SK-N-SH treated with all-trans-retinoic acid at 6 μM for 48 hours (cell line): Measurements from ENCODE around the gene PAMR1.
A peak's percentile ranks its signal among the peaks of the same experiment; 100 is the strongest.

ENCODE experiments used
- ATAC-seq: fragments of 200-7000 bp; cut with Tn5 transposase; 3 replicates; pipeline ENCODE4 v1.9.1; 2020; ENCODE audit warnings: mild to moderate bottlenecking, moderate library complexity
- ARNTL ChIP-seq: fragments of 450-650 bp; formaldehyde crosslinking; IDR thresholded peaks from 2 replicates; pipeline ENCODE4 v1.5.0; 2020; ENCODE audit warnings: low read depth, mild to moderate bottlenecking, moderate library complexity, borderline replicate concordance
- BACH2 ChIP-seq: fragments of 250-450 bp; sonication (Bioruptor Pico); IDR thresholded peaks from 2 replicates; pipeline ENCODE4 v1.9.0; 2021; ENCODE audit warnings: mild to moderate bottlenecking, borderline replicate concordance
- CREB5 ChIP-seq: fragments of 250-450 bp; sonication (Bioruptor Pico); IDR thresholded peaks from 2 replicates; pipeline ENCODE4 v1.5.1; 2020; ENCODE audit warnings: low read depth, mild to moderate bottlenecking, moderate library complexity
- CSRNP3 ChIP-seq: fragments of 250-450 bp; sonication (Bioruptor Pico); IDR thresholded peaks from 2 replicates; pipeline ENCODE4 v1.5.1; 2021; ENCODE audit warnings: mild to moderate bottlenecking, moderate library complexity
- ESRRG ChIP-seq: fragments of 250-450 bp; sonication (Bioruptor Pico); IDR thresholded peaks from 2 replicates; pipeline ENCODE4 v1.6.1; 2021; ENCODE audit warnings: mild to moderate bottlenecking
- ISL1 ChIP-seq: fragments of 250-450 bp; sonication (Bioruptor Pico); IDR thresholded peaks from 2 replicates; pipeline ENCODE4 v2.1.2; 2022; ENCODE audit warnings: mild to moderate bottlenecking, moderate library complexity
- OSR1 ChIP-seq: fragments of 250-450 bp; sonication (Bioruptor Pico); IDR thresholded peaks from 2 replicates; pipeline ENCODE4 v1.8.0; 2022; ENCODE audit warnings: moderate library complexity, mild to moderate bottlenecking, inconsistent platforms
- PPARA ChIP-seq: fragments of 250-450 bp; sonication (Bioruptor Pico); IDR thresholded peaks from 2 replicates; pipeline ENCODE4 v1.5.0; 2020; ENCODE audit warnings: mild to moderate bottlenecking, borderline replicate concordance
- RARB ChIP-seq: fragments of 250-450 bp; sonication (Bioruptor Pico); IDR thresholded peaks from 2 replicates; pipeline ENCODE4 v1.8.0; 2021; ENCODE audit warnings: mild to moderate bottlenecking, moderate library complexity
- SNAI2 ChIP-seq: fragments of 250-450 bp; sonication (Bioruptor Pico); IDR thresholded peaks from 2 replicates; pipeline ENCODE4 v1.5.0; 2020; ENCODE audit warnings: mild to moderate bottlenecking, moderate library complexity
- TOX ChIP-seq: fragments of 250-450 bp; sonication (Bioruptor Pico); IDR thresholded peaks from 2 replicates; pipeline ENCODE4 v1.8.0; 2021; ENCODE audit warnings: mild to moderate bottlenecking, moderate library complexity, borderline replicate concordance
- TSHZ2 ChIP-seq: fragments of 250-450 bp; sonication (Bioruptor Pico); IDR thresholded peaks from 2 replicates; pipeline ENCODE4 v1.5.0; 2020; ENCODE audit warnings: mild to moderate bottlenecking, moderate library complexity
- ZC3H10 ChIP-seq: fragments of 250-450 bp; sonication (Bioruptor Pico); IDR thresholded peaks from 2 replicates; pipeline ENCODE4 v1.5.1; 2021; ENCODE audit warnings: mild to moderate bottlenecking, moderate library complexity
- ZFP3 ChIP-seq: fragments of 250-450 bp; sonication (Bioruptor Pico); IDR thresholded peaks from 2 replicates; pipeline ENCODE4 v1.5.0; 2020; ENCODE audit warnings: mild to moderate bottlenecking, moderate library complexity
- ZFP30 ChIP-seq: fragments of 450-650 bp; formaldehyde crosslinking; IDR thresholded peaks from 2 replicates; pipeline ENCODE4 v1.5.0; 2022; ENCODE audit warnings: mild to moderate bottlenecking, moderate library complexity
- ZNF70 ChIP-seq: fragments of 450-650 bp; formaldehyde crosslinking; IDR thresholded peaks from 2 replicates; pipeline ENCODE4 v1.5.0; 2020; ENCODE audit warnings: mild to moderate bottlenecking, moderate library complexity
- ZNF8 ChIP-seq: fragments of 450-650 bp; formaldehyde crosslinking; IDR thresholded peaks from 2 replicates; pipeline ENCODE4 v1.5.0; 2020; ENCODE audit warnings: mild to moderate bottlenecking, moderate library complexity
- TF ChIP-seq, protein P1 (sequence below): fragments of 250-450 bp; sonication (Bioruptor Pico); IDR thresholded peaks from 2 replicates; pipeline ENCODE4 v1.8.0; 2020; ENCODE audit warnings: mild to moderate bottlenecking, moderate library complexity, borderline replicate concordance
- TF ChIP-seq, protein P2 (sequence below): fragments of 250-450 bp; sonication (Bioruptor Pico); IDR thresholded peaks from 2 replicates; pipeline ENCODE4 v1.8.0; 2021; ENCODE audit warnings: low read depth, mild to moderate bottlenecking, moderate library complexity, borderline replicate concordance

Gene PAMR1

GRCh38 chr11:35407041-35407440, 118.4 kb downstream of the PAMR1 start:
- no peak for ATAC-seq
- no peak for TF ChIP-seq TOX
- no peak for TF ChIP-seq TSHZ2 (CRISPR knock-in tag)
- TF ChIP-seq ESRRG (CRISPR knock-in tag) = no peak
- no peak for TF ChIP-seq OSR1
- no peak for TF ChIP-seq ISL1 (CRISPR knock-in tag)
- TF ChIP-seq, protein P1, sequence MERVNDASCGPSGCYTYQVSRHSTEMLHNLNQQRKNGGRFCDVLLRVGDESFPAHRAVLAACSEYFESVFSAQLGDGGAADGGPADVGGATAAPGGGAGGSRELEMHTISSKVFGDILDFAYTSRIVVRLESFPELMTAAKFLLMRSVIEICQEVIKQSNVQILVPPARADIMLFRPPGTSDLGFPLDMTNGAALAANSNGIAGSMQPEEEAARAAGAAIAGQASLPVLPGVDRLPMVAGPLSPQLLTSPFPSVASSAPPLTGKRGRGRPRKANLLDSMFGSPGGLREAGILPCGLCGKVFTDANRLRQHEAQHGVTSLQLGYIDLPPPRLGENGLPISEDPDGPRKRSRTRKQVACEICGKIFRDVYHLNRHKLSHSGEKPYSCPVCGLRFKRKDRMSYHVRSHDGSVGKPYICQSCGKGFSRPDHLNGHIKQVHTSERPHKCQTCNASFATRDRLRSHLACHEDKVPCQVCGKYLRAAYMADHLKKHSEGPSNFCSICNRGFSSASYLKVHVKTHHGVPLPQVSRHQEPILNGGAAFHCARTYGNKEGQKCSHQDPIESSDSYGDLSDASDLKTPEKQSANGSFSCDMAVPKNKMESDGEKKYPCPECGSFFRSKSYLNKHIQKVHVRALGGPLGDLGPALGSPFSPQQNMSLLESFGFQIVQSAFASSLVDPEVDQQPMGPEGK = no peak
- TF ChIP-seq ZC3H10 (CRISPR knock-in tag) = no peak
- TF ChIP-seq ZFP30 (CRISPR knock-in tag) = no peak
- TF ChIP-seq, all 23 proteins: peak for 0

DNA sequence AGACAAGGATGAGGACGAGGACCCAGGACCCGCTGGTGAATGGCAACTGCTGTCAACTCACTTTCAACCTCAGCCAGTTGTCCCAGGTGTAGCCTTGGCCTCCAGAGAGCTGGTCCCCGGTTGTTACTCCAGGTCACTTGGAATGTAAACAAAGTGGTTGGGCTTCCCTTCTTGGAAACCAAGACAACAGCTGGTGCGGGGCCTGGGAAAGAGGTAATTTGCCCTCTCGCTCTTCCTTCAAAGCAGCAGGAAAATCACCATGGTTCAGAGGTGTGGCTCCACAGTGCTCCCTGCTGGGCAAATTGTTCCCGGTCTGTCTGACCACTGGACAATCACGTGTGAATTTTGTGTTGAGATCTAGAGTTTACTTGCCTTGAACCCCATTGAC, 121.0 kb downstream of the PAMR1 start:
- TF ChIP-seq, protein P2, sequence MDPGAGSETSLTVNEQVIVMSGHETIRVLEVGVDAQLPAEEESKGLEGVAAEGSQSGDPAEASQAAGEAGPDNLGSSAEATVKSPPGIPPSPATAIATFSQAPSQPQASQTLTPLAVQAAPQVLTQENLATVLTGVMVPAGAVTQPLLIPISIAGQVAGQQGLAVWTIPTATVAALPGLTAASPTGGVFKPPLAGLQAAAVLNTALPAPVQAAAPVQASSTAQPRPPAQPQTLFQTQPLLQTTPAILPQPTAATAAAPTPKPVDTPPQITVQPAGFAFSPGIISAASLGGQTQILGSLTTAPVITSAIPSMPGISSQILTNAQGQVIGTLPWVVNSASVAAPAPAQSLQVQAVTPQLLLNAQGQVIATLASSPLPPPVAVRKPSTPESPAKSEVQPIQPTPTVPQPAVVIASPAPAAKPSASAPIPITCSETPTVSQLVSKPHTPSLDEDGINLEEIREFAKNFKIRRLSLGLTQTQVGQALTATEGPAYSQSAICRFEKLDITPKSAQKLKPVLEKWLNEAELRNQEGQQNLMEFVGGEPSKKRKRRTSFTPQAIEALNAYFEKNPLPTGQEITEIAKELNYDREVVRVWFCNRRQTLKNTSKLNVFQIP = no peak
- TF ChIP-seq SNAI2 (CRISPR knock-in tag) (no peak), ISL1 (CRISPR knock-in tag) (no peak)

GRCh38 chr11:35403765-35404387, 121.5 kb downstream of the PAMR1 start:
- no peak for ATAC-seq
- TF ChIP-seq, protein P1 = no peak
- no peak for TF ChIP-seq ZFP3 (CRISPR knock-in tag)

More for the DNA sequence above, 121.0 kb downstream of the PAMR1 start:
- ATAC-seq = peak; percentile 77

DNA sequence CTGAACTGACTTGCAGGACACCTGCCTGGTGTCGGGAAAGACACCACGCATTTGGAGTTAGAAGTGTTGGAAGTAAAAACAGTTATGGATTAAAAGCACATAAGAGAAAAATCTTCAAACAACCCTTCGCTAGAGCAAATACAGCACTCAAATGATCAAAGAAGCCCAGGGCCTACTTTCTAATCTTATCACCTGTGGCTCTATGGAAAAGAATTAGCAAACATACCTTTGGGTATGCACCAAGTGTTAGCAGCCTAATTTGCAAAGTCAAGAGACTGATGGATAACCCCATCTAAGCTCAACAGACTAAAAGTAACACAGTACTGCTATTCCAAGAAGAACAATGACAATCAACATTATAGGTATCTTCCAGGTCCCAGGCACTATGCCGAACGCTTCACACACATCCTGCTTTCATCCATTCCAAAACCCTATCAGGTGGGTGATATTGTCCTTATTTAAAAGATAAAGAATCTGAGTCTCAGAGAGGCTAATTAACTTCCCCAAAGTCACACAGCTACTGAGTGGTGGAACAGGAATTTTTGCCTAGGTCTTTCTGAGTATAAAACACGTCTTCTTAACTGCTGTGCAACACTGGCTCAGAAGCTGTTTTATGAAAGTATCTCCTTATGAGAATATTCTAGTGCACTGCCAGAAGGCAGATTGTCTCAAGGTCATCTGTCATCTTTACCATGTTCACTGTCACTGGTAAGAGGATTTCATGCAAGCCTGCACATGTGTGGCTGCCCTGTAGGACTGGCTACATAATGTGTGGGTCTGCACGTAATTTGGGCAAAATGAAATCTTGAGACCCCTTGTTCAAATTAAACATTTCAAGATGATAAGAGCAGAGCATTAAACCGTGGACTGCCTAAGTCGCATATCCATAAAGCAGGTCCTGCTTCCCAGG, 122.4 kb downstream of the PAMR1 start:
- TF ChIP-seq ISL1 (CRISPR knock-in tag) (no peak), ZNF8 (CRISPR knock-in tag) (no peak), CREB5 (CRISPR knock-in tag) (no peak), RARB (CRISPR knock-in tag) (no peak), PPARA (no peak), BACH2 (no peak), CSRNP3 (CRISPR knock-in tag) (no peak), OSR1 (no peak), ZC3H10 (CRISPR knock-in tag) (no peak), ARNTL (no peak), ZNF70 (no peak)
- TF ChIP-seq, protein P2 = no peak
- TF ChIP-seq, protein P1 = no peak
- ATAC-seq = no peak
